Prostate gland (tissue), 2 donors: ENCODE results near the gene SATB1.

Experiments
- CTCF ChIP-seq, 4 experiments: fragments of 200-600 bp in 2 of 4; fragments of 450-650 bp in 2 of 4; sonication (generic) in 2 of 4; IDR thresholded peaks; 1 replicate in 3 of 4; 2 replicates in 1 of 4; pipeline ENCODE4 v1.5.1; 2016 to 2019; ENCODE audit warnings: antibody characterized with exemption in 4 of 4, mild to moderate bottlenecking in 2 of 4, moderate library complexity in 2 of 4
- POLR2A ChIP-seq: fragments of 450-650 bp; IDR thresholded peaks from one replicate; pipeline ENCODE4 v1.6.1; 2016; ENCODE audit warnings: antibody characterized with exemption, mild to moderate bottlenecking

DNA sequence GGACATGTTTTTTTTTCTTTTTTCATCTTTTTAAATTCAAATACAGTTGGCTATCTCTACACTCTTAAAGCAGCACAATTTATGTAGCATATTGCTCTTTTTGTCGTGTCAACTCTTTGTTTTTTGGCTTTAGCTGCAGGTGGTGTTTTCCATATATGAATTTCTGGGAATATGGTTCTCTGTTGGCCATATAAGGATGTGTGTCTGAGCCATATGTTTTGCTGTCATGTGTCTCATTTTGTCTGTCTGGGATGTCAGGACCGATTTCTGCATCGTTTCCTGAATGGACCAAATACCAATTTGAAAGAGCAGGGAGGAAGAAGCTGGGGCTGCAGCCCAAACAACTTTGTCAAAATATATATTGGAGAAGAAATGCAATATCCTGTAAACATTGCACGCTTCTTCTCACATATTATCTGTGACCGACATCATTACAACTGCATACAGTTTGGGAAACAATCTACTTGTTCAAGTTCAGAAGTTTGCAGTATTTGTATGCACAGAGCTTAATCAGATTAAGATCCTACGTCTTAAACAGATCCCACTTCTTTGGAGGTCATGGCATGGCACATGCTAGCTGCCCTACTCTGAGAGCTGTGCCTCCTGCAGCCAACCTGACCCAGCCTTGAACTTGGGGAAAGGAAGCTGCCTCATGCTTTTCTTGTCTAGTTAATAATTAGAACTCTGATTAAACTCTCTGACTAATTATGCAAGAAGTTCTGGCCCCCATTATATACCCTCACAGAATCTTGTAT, 4.0 kb upstream of the SATB1 start:
- TF ChIP-seq CTCF (IDR thresholded peaks at IDR 0.05) (no peak), POLR2A (no peak)
